Osteocyte (in vitro differentiated cells): ENCODE results near the gene RASSF7. TPM values are rescaled to one million over a fixed set of nuclear protein-coding genes. Genes with fewer than 3 reads are reported as not detected.

ENCODE experiments used
- DNase-seq: peaks from one replicate; pipeline ENCODE4 v3.0.0; 2021; ENCODE audit warnings: mixed read lengths; ENCODE audit not compliant: unreplicated experiment; ENCODE audit errors: extremely low spot score
- H3K27ac Mint-ChIP-seq: one replicate; pipeline ENCODE4 v1.8.0; 2021; ENCODE audit warnings: mild to moderate bottlenecking, mixed read lengths; ENCODE audit not compliant: unreplicated experiment
- H3K27me3 Mint-ChIP-seq: one replicate; pipeline ENCODE4 v1.8.0; 2021; ENCODE audit warnings: mixed read lengths; ENCODE audit not compliant: unreplicated experiment
- H3K36me3 Mint-ChIP-seq: one replicate; pipeline ENCODE4 v1.8.0; 2021; ENCODE audit warnings: mixed read lengths; ENCODE audit not compliant: unreplicated experiment
- H3K4me1 Mint-ChIP-seq: one replicate; pipeline ENCODE4 v1.8.0; 2021; ENCODE audit warnings: mixed read lengths; ENCODE audit not compliant: unreplicated experiment
- H3K4me3 Mint-ChIP-seq: one replicate; pipeline ENCODE4 v1.8.0; 2021; ENCODE audit warnings: mild to moderate bottlenecking, moderate library complexity, mixed read lengths; ENCODE audit not compliant: unreplicated experiment
- H3K9me3 Mint-ChIP-seq: one replicate; pipeline ENCODE4 v1.8.0; 2021; ENCODE audit warnings: mixed read lengths; ENCODE audit not compliant: unreplicated experiment
- total RNA-seq: library from RNA; stranded (reverse); gene quantifications from 2 replicates; pipeline ENCODE4 v1.2.1, GENCODE V29; 2021
- TF ChIP-seq, protein P1 (sequence below): fragments of 200-600 bp; sonication (generic); IDR thresholded peaks from 2 replicates; pipeline ENCODE4 v1.5.0; 2021; ENCODE audit warnings: antibody characterized with exemption, mild to moderate bottlenecking, moderate library complexity

RASSF7 gene
- total RNA-seq, 1 donor from 2014 or later: 8.0 TPM

DNA sequence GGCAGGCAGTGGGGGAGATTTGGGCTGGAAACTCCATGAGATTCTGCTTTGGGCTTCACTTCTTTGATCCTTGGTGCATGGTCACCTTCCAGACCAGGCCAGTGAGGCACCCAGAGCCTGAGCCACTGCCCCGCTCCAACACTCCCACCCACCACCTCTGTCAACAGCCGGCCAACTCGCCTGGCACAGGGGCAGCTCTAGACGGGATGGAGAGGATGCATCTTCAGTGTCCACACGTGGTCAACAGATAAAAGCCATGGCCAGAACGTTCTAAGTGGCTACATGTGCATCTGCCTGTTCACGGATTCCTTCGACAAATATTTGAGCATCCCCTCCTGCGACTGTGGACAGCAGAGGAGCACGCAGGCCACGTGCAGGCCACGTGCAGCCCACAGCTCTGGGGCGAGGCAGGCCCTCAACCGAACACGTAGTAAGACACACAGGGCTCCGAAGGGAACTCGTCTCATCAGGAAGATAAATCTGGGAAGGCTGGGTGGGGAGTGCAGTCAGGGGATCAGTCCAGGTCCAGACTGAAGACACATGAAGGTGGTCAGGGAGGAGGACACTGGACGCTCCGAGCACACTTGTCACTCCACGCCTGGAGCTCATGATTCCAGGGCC lies 22.2 kb upstream of the RASSF7 start:
- no peak for DNase-seq
- H3K9me3 Mint-ChIP-seq: no peaks in the 10 kb centered on the region
- H3K4me3 Mint-ChIP-seq: no peak overlapping the region
- H3K4me1 Mint-ChIP-seq: peaks cover 13% of the 10 kb centered on the region
- H3K27ac Mint-ChIP-seq: no peak overlapping the region
- H3K36me3 Mint-ChIP-seq: no peaks in the 10 kb centered on the region
- TF ChIP-seq, protein P1, sequence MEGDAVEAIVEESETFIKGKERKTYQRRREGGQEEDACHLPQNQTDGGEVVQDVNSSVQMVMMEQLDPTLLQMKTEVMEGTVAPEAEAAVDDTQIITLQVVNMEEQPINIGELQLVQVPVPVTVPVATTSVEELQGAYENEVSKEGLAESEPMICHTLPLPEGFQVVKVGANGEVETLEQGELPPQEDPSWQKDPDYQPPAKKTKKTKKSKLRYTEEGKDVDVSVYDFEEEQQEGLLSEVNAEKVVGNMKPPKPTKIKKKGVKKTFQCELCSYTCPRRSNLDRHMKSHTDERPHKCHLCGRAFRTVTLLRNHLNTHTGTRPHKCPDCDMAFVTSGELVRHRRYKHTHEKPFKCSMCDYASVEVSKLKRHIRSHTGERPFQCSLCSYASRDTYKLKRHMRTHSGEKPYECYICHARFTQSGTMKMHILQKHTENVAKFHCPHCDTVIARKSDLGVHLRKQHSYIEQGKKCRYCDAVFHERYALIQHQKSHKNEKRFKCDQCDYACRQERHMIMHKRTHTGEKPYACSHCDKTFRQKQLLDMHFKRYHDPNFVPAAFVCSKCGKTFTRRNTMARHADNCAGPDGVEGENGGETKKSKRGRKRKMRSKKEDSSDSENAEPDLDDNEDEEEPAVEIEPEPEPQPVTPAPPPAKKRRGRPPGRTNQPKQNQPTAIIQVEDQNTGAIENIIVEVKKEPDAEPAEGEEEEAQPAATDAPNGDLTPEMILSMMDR: no peak
- no peaks in the 10 kb centered on the region for H3K27me3 Mint-ChIP-seq

DNA sequence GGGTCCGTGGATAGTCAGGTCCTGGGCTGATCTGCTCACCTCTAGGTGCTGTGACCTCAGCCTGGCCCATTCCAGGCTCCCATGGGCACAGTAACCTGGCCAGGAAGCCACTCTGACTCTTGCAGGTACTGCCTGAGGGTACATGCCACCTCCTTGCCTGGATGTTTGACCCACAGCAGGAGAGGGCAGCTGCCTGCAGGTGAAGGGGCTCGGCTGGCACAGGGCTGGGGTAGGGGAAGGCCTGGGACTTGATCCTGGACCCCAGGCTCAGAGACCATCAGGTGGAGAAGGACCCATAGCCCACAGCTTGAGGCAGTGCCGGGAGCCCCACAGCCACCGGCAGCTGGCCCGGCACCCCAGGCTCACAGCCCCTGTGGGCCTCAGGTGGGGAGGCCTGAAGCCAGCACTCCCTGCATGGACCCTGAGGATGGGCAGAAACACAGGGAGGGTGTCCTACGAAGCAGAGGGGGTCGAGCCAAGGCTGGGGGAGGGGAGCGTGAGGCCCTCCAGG lies 20.7 kb upstream of the RASSF7 start:
- DNase-seq: no peak
- no peaks in the 10 kb centered on the region for H3K36me3 Mint-ChIP-seq
- peaks cover 9% of the 10 kb centered on the region for H3K4me1 Mint-ChIP-seq
- H3K27me3 Mint-ChIP-seq: no peaks in the 10 kb centered on the region
- TF ChIP-seq, protein P1: no peak
- H3K27ac Mint-ChIP-seq: no peak overlapping the region
- no peak overlapping the region for H3K4me3 Mint-ChIP-seq
- H3K9me3 Mint-ChIP-seq: no peaks in the 10 kb centered on the region

DNA sequence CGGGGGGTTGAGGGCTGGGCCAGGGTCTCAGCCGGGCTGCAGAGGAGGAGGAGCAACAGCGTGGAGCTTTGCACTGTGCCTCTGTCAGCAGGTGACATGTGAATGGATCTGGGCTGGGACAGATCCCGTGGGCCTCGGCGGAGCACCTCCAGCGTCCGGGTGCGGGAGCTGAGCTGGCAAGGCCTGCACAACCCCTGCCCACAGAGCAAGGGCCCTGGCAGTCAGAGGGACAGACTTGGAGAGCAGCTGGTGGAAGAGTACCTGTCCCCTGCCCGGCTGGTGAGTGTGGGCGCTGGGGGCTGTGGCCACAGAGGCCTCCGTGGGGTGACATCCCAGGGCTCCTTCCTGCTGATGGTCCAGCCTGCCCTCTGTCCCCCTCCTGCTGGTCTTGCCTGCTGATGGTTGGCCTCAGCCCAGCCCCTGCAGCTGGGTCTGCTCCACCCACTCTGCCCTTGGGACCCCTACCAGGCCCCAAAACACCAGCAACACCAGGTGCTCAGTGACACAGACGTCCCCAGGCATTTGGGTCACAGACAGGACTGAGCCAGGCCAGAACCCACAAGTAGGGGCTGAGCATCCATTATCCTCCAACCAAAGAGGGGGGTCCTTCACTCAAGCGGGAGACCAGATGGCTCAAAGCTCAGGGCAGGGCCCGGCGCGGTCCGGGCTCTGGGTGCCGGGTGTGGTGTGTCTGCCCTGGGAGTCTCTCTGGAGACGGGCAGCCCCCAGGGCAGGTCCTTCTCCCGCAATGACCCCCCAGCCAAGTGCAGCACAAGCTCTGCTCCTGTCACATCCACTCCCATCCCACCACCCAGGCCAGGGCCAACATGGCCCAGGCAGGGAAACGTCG lies 20.0 kb upstream of the RASSF7 start:
- Mint-ChIP-seq H3K9me3 (no peaks in the 10 kb centered on the region), H3K27ac (no peak overlapping the region), H3K27me3 (no peaks in the 10 kb centered on the region), H3K4me1 (peaks cover 9% of the 10 kb centered on the region), H3K36me3 (no peaks in the 10 kb centered on the region), H3K4me3 (no peak overlapping the region)
- TF ChIP-seq, protein P1: no peak
- no peak for DNase-seq

DNA sequence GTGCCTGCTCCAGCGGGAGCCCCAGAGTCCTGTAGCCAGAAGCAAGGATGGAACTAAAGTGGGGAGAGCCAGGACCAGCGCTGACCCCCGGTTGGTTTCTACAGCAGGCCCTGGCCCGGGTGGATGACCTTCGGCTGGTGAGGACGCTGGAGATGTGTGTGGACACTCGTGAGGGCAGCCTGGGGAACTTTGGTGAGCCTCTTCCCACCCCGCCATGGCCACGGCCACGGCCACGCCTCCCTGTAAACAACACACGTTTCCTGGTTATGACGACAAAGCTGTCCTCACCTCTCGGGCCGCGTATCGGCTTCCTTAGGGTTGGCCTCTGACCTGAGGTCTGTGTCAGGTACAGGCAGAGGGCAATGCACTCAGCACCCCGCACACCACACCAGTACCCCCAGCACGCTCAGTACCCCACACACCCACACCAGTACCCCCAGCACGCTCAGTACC lies 19.3 kb upstream of the RASSF7 start:
- H3K4me1 Mint-ChIP-seq: peaks cover 4% of the 10 kb centered on the region
- TF ChIP-seq, protein P1: no peak
- H3K27me3 Mint-ChIP-seq: no peaks in the 10 kb centered on the region
- no peaks in the 10 kb centered on the region for H3K9me3 Mint-ChIP-seq
- no peak overlapping the region for H3K4me3 Mint-ChIP-seq
- DNase-seq: no peak
- no peak overlapping the region for H3K27ac Mint-ChIP-seq
- no peaks in the 10 kb centered on the region for H3K36me3 Mint-ChIP-seq

DNA sequence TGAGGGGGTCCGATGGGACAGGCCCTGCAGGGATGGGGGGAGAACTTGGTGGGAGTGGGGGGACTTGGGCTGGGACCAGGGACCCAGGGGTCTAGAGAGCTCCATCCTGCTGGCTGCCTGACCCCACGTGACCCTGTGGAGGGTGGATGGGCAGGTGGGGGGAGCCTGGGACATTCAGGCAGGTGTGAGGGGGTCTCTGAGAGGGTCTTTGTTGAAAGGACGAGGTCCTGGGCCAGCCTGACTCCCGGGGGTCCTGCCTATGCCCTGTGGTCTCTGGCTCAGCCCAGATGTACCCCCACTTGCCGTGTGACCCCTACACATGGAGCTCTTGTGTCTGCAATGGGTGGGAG lies 16.0 kb upstream of the RASSF7 start:
- no peak overlapping the region for H3K27ac Mint-ChIP-seq
- no peaks in the 10 kb centered on the region for H3K4me1 Mint-ChIP-seq
- no peaks in the 10 kb centered on the region for H3K27me3 Mint-ChIP-seq
- TF ChIP-seq, protein P1: no peak
- H3K36me3 Mint-ChIP-seq: no peaks in the 10 kb centered on the region
- H3K4me3 Mint-ChIP-seq: no peak overlapping the region
- H3K9me3 Mint-ChIP-seq: no peaks in the 10 kb centered on the region
- no peak for DNase-seq
